H1 (cell line): ENCODE data around the gene ALDOC. TPM values are rescaled to one million over a fixed set of nuclear protein-coding genes. Genes with fewer than 3 reads are reported as not detected.

Experiments used
- CTCF ChIA-PET: fragments of 300-600 bp; sonication (Branson Sonifier 250); formaldehyde crosslinking; loops from one replicate; lab custom pipeline; 2021; ENCODE audit not compliant: partially characterized antibody; lab: Charles Lee
- POLR2A ChIA-PET: fragments of 300-600 bp; sonication (Branson Sonifier 250); formaldehyde crosslinking; loops from one replicate; lab custom pipeline; 2021; ENCODE audit warnings: inconsistent platforms; ENCODE audit not compliant: partially characterized antibody; lab: Charles Lee
- DNase-seq, 2 experiments: peaks; one replicate each; pipeline versions ENCODE4 v3.0.0 to v3.0.0-alpha.2; 2010 to 2022; ENCODE audit warnings: low spot score in 2 of 2, low read depth in 1 of 2, mixed read lengths in 1 of 2
- FAIRE-seq: peaks from 2 replicates; lab custom pipeline; 2011; peaks lifted over from hg19 to GRCh38; lab: Jason Lieb, UNC
- H2AFZ ChIP-seq: 2 replicates; pipeline ENCODE4 v1.8.1; 2012; ENCODE audit warnings: low read length, inconsistent platforms
- H2AK5ac ChIP-seq: 2 replicates; pipeline ENCODE4 v1.6.1; 2013; ENCODE audit warnings: low read depth, low read length
- H2BK120ac ChIP-seq: replicated peaks from 2 replicates; pipeline ENCODE3; 2013; ENCODE audit warnings: low read depth, low read length, inconsistent platforms
- H2BK12ac ChIP-seq: 2 replicates; pipeline ENCODE4 v1.6.1; 2013; ENCODE audit warnings: low read depth, low read length
- H2BK15ac ChIP-seq: 2 replicates; pipeline ENCODE4 v1.6.1; 2013; ENCODE audit warnings: low read length
- H2BK20ac ChIP-seq: 2 replicates; pipeline ENCODE4 v1.6.1; 2013; ENCODE audit warnings: low read length
- H2BK5ac ChIP-seq: 2 replicates; pipeline ENCODE4 v1.6.1; 2013; ENCODE audit warnings: low read depth, low read length
- H3K14ac ChIP-seq: 2 replicates; pipeline ENCODE4 v1.6.1; 2013; ENCODE audit warnings: inconsistent platforms; ENCODE audit not compliant: insufficient read length
- H3K18ac ChIP-seq: 2 replicates; pipeline ENCODE4 v1.6.1; 2013; ENCODE audit warnings: low read length; ENCODE audit errors: extremely low read depth
- H3K23ac ChIP-seq: 2 replicates; pipeline ENCODE4 v1.6.1; 2013; ENCODE audit warnings: inconsistent platforms; ENCODE audit not compliant: insufficient read length
- H3K23me2 ChIP-seq: 2 replicates; pipeline ENCODE4 v1.6.1; 2013; ENCODE audit warnings: low read depth, low read length
- H3K27ac ChIP-seq: 2 replicates; pipeline ENCODE4 v1.6.1; 2011; ENCODE audit warnings: low read depth, low read length, inconsistent platforms
- H3K27me3 ChIP-seq, 4 experiments: replicated peaks in 1 of 4; 1 replicate in 1 of 4; 2 replicates in 3 of 4; pipeline versions ENCODE4 v1.6.1 to v1.8.1; 2011 to 2013; ENCODE audit warnings: low read length in 3 of 4, mild to moderate bottlenecking in 3 of 4, inconsistent platforms in 2 of 4, mixed read lengths in 2 of 4, moderate library complexity in 1 of 4; ENCODE audit not compliant: control insufficient read depth in 3 of 4, insufficient read depth in 3 of 4; ENCODE audit errors: extremely low read depth in 1 of 4
- H3K36me3 ChIP-seq, 4 experiments: 2 replicates each; pipeline versions ENCODE4 v1.6.1 to v1.8.1; 2011 to 2013; ENCODE audit warnings: mild to moderate bottlenecking in 4 of 4, low read length in 3 of 4, moderate library complexity in 2 of 4, control low read depth in 1 of 4, inconsistent platforms in 1 of 4; ENCODE audit not compliant: insufficient read depth in 4 of 4, control insufficient read depth in 2 of 4
- H3K4ac ChIP-seq: replicated peaks from 2 replicates; pipeline ENCODE3; 2013; ENCODE audit warnings: low read length, low read depth, mixed read lengths, inconsistent platforms; ENCODE audit not compliant: insufficient read length
- H3K4me1 ChIP-seq, 4 experiments: replicated peaks in 1 of 4; 1 replicate in 1 of 4; 2 replicates in 3 of 4; pipeline versions ENCODE4 v1.6.1 to v1.8.1; 2011 to 2013; ENCODE audit warnings: low read length in 3 of 4, inconsistent platforms in 2 of 4, mixed read lengths in 1 of 4; ENCODE audit not compliant: insufficient read depth in 4 of 4, control insufficient read depth in 3 of 4
- H3K4me2 ChIP-seq, 2 experiments: 2 replicates each; pipeline versions ENCODE4 v1.6.1 to v1.8.1; 2011 to 2013; ENCODE audit warnings: low read depth in 2 of 2, low read length in 2 of 2, control low read depth in 1 of 2, inconsistent platforms in 1 of 2, mild to moderate bottlenecking in 1 of 2; ENCODE audit not compliant: insufficient read depth in 1 of 2
- H3K4me3 ChIP-seq, 4 experiments: fragments of 200-600, 300-600 bp in 1 of 4; sonication (generic), shearing (Covaris generic), sonication (Bioruptor Twin) in 1 of 4; 2 replicates each; pipeline versions ENCODE4 v1.5.1 to v1.8.1; 2011 to 2016; ENCODE audit warnings: low read length in 4 of 4, low read depth in 3 of 4, control low read depth in 2 of 4, inconsistent platforms in 2 of 4, mild to moderate bottlenecking in 2 of 4, mixed read lengths in 1 of 4, moderate library complexity in 1 of 4; ENCODE audit not compliant: insufficient read depth in 2 of 4; ENCODE audit errors: extremely low read depth in 1 of 4
- H3K56ac ChIP-seq: replicated peaks from 2 replicates; pipeline ENCODE3; 2013; ENCODE audit warnings: low read depth, mild to moderate bottlenecking, mixed read lengths, low read length, inconsistent platforms; ENCODE audit not compliant: insufficient read length
- H3K79me1 ChIP-seq: 2 replicates; pipeline ENCODE4 v1.6.1; 2013; ENCODE audit warnings: low read depth, low read length, control low read depth
- H3K79me2 ChIP-seq, 2 experiments: 2 replicates each; pipeline versions ENCODE4 v1.6.1 to v1.8.1; 2012 to 2013; ENCODE audit warnings: low read length in 2 of 2, mild to moderate bottlenecking in 2 of 2, inconsistent platforms in 1 of 2; ENCODE audit not compliant: insufficient read depth in 2 of 2, control insufficient read depth in 1 of 2
- H3K9ac ChIP-seq, 4 experiments: replicated peaks in 1 of 4; 1 replicate in 1 of 4; 2 replicates in 3 of 4; pipeline versions ENCODE4 v1.6.1 to v1.8.1; 2011 to 2013; ENCODE audit warnings: low read depth in 3 of 4, low read length in 3 of 4, control low read depth in 2 of 4, mild to moderate bottlenecking in 2 of 4, moderate library complexity in 2 of 4, inconsistent platforms in 1 of 4; ENCODE audit errors: extremely low read depth in 1 of 4
- H3K9me3 ChIP-seq, 2 experiments: 2 replicates each; pipeline versions ENCODE4 v1.6.1 to v1.8.1; 2012 to 2013; ENCODE audit warnings: mild to moderate bottlenecking in 2 of 2, moderate library complexity in 2 of 2, control low read depth in 1 of 2, inconsistent platforms in 1 of 2, low read depth in 1 of 2, low read length in 1 of 2, mixed read lengths in 1 of 2; ENCODE audit not compliant: insufficient read depth in 2 of 2
- H4K20me1 ChIP-seq, 2 experiments: replicated peaks in 1 of 2; 2 replicates each; pipeline versions ENCODE3 to v1.8.1; 2011 to 2013; ENCODE audit warnings: inconsistent platforms in 2 of 2, low read length in 2 of 2, mild to moderate bottlenecking in 1 of 2; ENCODE audit not compliant: insufficient read depth in 2 of 2, control insufficient read depth in 1 of 2
- H4K5ac ChIP-seq: 2 replicates; pipeline ENCODE4 v1.6.1; 2013; ENCODE audit warnings: low read length, low read depth, mixed read lengths, inconsistent platforms; ENCODE audit not compliant: insufficient read length
- H4K8ac ChIP-seq: 2 replicates; pipeline ENCODE4 v1.8.0; 2013; ENCODE audit warnings: mild to moderate bottlenecking, moderate library complexity, low read length, inconsistent platforms; ENCODE audit not compliant: insufficient read depth; ENCODE audit errors: extremely low read depth
- H4K91ac ChIP-seq: replicated peaks from 2 replicates; pipeline ENCODE3; 2013; ENCODE audit warnings: low read length, mixed read lengths, inconsistent platforms; ENCODE audit not compliant: insufficient read length
- CBX8 ChIP-seq: fragments of 300-800, 300-1000 bp; sonication (generic); IDR thresholded peaks from 2 replicates; pipeline ENCODE4 v1.7.1; 2016; ENCODE audit warnings: low read depth, low read length, borderline replicate concordance
- GTF2F1 ChIP-seq: IDR thresholded peaks from 2 replicates; pipeline ENCODE4 v1.6.1; 2012; ENCODE audit warnings: low read depth, low read length, improper control_type of control experiment, borderline replicate concordance
- KDM1A ChIP-seq: fragments of 200-600, 300-600 bp; sonication (generic); IDR thresholded peaks from 2 replicates; pipeline ENCODE4 v1.7.1; 2016; ENCODE audit warnings: mild to moderate bottlenecking, low read length, borderline replicate concordance
- RNF2 ChIP-seq: fragments of 200-900, 300-1000 bp; sonication (generic); IDR thresholded peaks from 2 replicates; pipeline ENCODE4 v1.7.1; 2016; ENCODE audit warnings: borderline replicate concordance, low read depth, mild to moderate bottlenecking, antibody characterized with exemption, low read length; ENCODE audit not compliant: poor library complexity, severe bottlenecking; ENCODE audit errors: missing control alignments
- SIX5 ChIP-seq: IDR thresholded peaks from 2 replicates; pipeline ENCODE4 v1.6.1; 2011; ENCODE audit warnings: mild to moderate bottlenecking, low read depth, low read length
- SUZ12 ChIP-seq: fragments of 200-600 bp; sonication (generic); IDR thresholded peaks from 2 replicates; pipeline ENCODE4 v1.6.1; 2012; ENCODE audit warnings: mild to moderate bottlenecking, inconsistent platforms, low read length, moderate library complexity, mixed read lengths
- TEAD4 ChIP-seq: IDR thresholded peaks from 2 replicates; pipeline ENCODE4 v1.6.1; 2012; ENCODE audit warnings: low read depth, low read length, inconsistent platforms, mixed read lengths
- WGBS, 2 experiments: shearing (Covaris generic) in 1 of 2; methylation state at CpG; one replicate each; pipeline versions ENCODE4 v1.1.6 to v1.1.7; 2013 to 2015; ENCODE audit warnings: low lambda C conversion rate in 2 of 2, mixed read lengths in 2 of 2, inconsistent platforms in 1 of 2, low coverage in 1 of 2, missing lambda C conversion rate in 1 of 2; ENCODE audit not compliant: insufficient replicate concordance in 2 of 2, insufficient coverage in 1 of 2, insufficient read length in 1 of 2; ENCODE audit errors: extremely low coverage in 1 of 2, missing lambda C conversion rate in 1 of 2; 5-methylcytosine and 5-hydroxymethylcytosine counted together
- polyA plus RNA-seq, 7 experiments: library from polyadenylated mRNA; depleted of rRNA in 3 of 7; stranded (reverse) in 5 of 7; unstranded in 2 of 7; fragments of >200 nt in 5 of 7; fragments of 200-250 nt in 2 of 7; gene quantifications; 1 replicate in 5 of 7; 2 replicates in 1 of 7; 4 replicates in 1 of 7; pipeline versions ENCODE4 v1.2.1 to v1.2.3, GENCODE V29; 2011 to 2013; ENCODE audit warnings: missing spikeins in 2 of 7, mixed read lengths in 2 of 7
- total RNA-seq: library from RNA; stranded (reverse); fragmentation: NEBNext Ultra II Directional; extraction: Animal tissue kit (Norgen Biotek cat#: 25700); gene quantifications from 2 replicates; pipeline ENCODE4 v1.2.1, GENCODE V29; 2021

ALDOC gene
- total and polyA plus RNA-seq, 2 of the 8 experiments (the other 6 are each of a cell fraction or from before 2014, with no cell fraction given): 51.6 to 103 TPM

DNA sequence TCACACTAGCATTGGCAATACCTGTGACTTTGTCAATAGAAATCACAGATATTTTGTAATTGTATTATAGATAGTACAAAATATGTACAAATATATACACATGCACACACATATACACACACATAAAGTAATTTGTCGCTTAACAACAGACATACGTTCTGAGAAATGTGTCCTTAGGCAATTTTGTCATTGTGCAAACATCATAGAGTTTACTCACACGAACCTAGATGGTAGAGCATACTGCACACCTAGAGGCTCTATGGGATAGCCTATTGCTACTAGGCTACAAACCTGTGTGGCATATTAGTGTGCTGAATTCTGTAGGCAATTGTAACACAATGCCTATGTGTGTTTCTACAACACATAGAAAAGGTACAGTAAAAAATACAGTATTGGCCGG, 35.3 kb downstream of the ALDOC start:
- no peak overlapping the region for H4K5ac ChIP-seq
- H3K4me2 ChIP-seq: no peak overlapping the region
- no peak overlapping the region for H2BK20ac ChIP-seq
- H2BK120ac ChIP-seq: no peak overlapping the region
- no peak for DNase-seq
- no peaks in the 10 kb centered on the region for H3K79me1 ChIP-seq
- no peak overlapping the region for H4K91ac ChIP-seq
- H3K56ac ChIP-seq: no peak overlapping the region
- no peak overlapping the region for H2AK5ac ChIP-seq
- no peak overlapping the region for H3K14ac ChIP-seq
- no peak overlapping the region for H2AFZ ChIP-seq
- no peak for FAIRE-seq
- H3K27me3 ChIP-seq: no peaks in the 10 kb centered on the region
- H3K9ac ChIP-seq: no peak overlapping the region
- H3K4me1 ChIP-seq: peaks cover 0 to 9% (median 0%) of the 10 kb centered on the region in 4 experiments; a peak in 3 of 7 replicates
- no peak overlapping the region for H3K27ac ChIP-seq
- no peak overlapping the region for H4K8ac ChIP-seq
- ChIA-PET CTCF (interaction anchor here (0.6 to 18.4 kb wide), 17 partner anchors 8 to 153 kb away, joined by 3 to 547 read pairs (median 10); partner anchors contain the start of gene FOXN1), POLR2A (no interaction called here)
- no peaks in the 10 kb centered on the region for H3K79me2 ChIP-seq
- H3K18ac ChIP-seq: no peak overlapping the region
- H2BK5ac ChIP-seq: no peak overlapping the region
- H2BK15ac ChIP-seq: no peak overlapping the region
- H3K4ac ChIP-seq: no peak overlapping the region
- H3K36me3 ChIP-seq: no peaks in the 10 kb centered on the region
- no peak for TF ChIP-seq CBX8
- TF ChIP-seq GTF2F1: no peak
- TF ChIP-seq TEAD4: no peak
- no peak for TF ChIP-seq RNF2
- TF ChIP-seq SUZ12: no peak
- TF ChIP-seq KDM1A: no peak
- no peak for TF ChIP-seq SIX5
- H3K9me3 ChIP-seq: no peaks in the 10 kb centered on the region
- no peaks in the 10 kb centered on the region for H3K23me2 ChIP-seq
- no peak overlapping the region for H3K4me3 ChIP-seq
- no peaks in the 10 kb centered on the region for H4K20me1 ChIP-seq
- 92% methylated on average over 4 of the region's 4 CpGs; no CpG with 5 or more reads in 1 of the 2 experiments for WGBS, 2 experiments
- no peak overlapping the region for H2BK12ac ChIP-seq
- H3K23ac ChIP-seq: no peak overlapping the region
